GM13976 (cell line): ENCODE data around the gene RNF4.

Source experiments
- DNase-seq: peaks from one replicate; pipeline ENCODE4 v3.0.0; 2012; ENCODE audit warnings: low spot score
- in situ Hi-C: fragments of 300-500 bp; cut with MboI; formaldehyde crosslinking; loops from one replicate; pipeline ENCODE4 v1.12.0; 2022; ENCODE audit warnings: low sequenced_read_pairs, mixed read lengths, inconsistent platforms; ENCODE audit not compliant: unreplicated experiment
- TF ChIP-seq, protein P1 (sequence below): IDR thresholded peaks from 2 replicates; pipeline ENCODE4 v1.5.1; 2012; ENCODE audit warnings: borderline replicate concordance, mild to moderate bottlenecking; ENCODE audit not compliant: insufficient read depth; ENCODE audit errors: extremely low read depth, missing control alignments, control extremely low read depth

The RNF4 gene

GRCh38 chr4:2443956-2444740, 24.8 kb upstream of the RNF4 start:
- DNase-seq = no peak
- in situ Hi-C loops = no loop called here
- TF ChIP-seq, protein P1, sequence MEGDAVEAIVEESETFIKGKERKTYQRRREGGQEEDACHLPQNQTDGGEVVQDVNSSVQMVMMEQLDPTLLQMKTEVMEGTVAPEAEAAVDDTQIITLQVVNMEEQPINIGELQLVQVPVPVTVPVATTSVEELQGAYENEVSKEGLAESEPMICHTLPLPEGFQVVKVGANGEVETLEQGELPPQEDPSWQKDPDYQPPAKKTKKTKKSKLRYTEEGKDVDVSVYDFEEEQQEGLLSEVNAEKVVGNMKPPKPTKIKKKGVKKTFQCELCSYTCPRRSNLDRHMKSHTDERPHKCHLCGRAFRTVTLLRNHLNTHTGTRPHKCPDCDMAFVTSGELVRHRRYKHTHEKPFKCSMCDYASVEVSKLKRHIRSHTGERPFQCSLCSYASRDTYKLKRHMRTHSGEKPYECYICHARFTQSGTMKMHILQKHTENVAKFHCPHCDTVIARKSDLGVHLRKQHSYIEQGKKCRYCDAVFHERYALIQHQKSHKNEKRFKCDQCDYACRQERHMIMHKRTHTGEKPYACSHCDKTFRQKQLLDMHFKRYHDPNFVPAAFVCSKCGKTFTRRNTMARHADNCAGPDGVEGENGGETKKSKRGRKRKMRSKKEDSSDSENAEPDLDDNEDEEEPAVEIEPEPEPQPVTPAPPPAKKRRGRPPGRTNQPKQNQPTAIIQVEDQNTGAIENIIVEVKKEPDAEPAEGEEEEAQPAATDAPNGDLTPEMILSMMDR = no peak

GRCh38 chr4:2445130-2445529, 23.8 kb upstream of the RNF4 start:
- in situ Hi-C loops = no loop called here
- TF ChIP-seq, protein P1 = no peak
- DNase-seq = no peak

- in situ Hi-C loops = no loop called here
- no peak for DNase-seq
Measured at GRCh38 chr4:2445571-2445970, 23.3 kb upstream of the RNF4 start.

GRCh38 chr4:2446656-2447564, 22.0 kb upstream of the RNF4 start:
- no peak for DNase-seq
- in situ Hi-C loops = no loop called here
- TF ChIP-seq, protein P1 = no peak

More at GRCh38 chr4:2445571-2445970, 23.3 kb upstream of the RNF4 start:
- TF ChIP-seq, protein P1 = no peak

- TF ChIP-seq, protein P1 = no peak
- no peak for DNase-seq
- in situ Hi-C loops = no loop called here
Measured at GRCh38 chr4:2448589-2448988, 20.3 kb upstream of the RNF4 start.

GRCh38 chr4:2449051-2449450, 19.9 kb upstream of the RNF4 start:
- no peak for DNase-seq
- in situ Hi-C loops = no loop called here
- TF ChIP-seq, protein P1 = no peak
